NCI-H2081 (cell line): Measurements from ENCODE around the gene LRRC8B.

ENCODE experiments used
- DNase-seq, 2 experiments: peaks; one replicate each; lab custom pipeline; 2025; lab: John Stamatoyannopoulos, UW

Gene LRRC8B

GRCh38 chr1:89633800-89634625, 109.4 kb downstream of the LRRC8B start:
- peak in 1 of 2 experiments; percentile 5 for DNase-seq

- no peak for DNase-seq
Measured at GRCh38 chr1:89635825-89636815, 111.5 kb downstream of the LRRC8B start.

- no peak for DNase-seq
Measured at GRCh38 chr1:89637496-89637895, 112.9 kb downstream of the LRRC8B start.

GRCh38 chr1:89640440-89640839, 115.8 kb downstream of the LRRC8B start:
- no peak for DNase-seq

- no peak for DNase-seq
Measured at GRCh38 chr1:89641781-89642180, 117.2 kb downstream of the LRRC8B start.

- no peak for DNase-seq
Measured at GRCh38 chr1:89643577-89643976, 118.9 kb downstream of the LRRC8B start.

- DNase-seq, result no peak
Measured at GRCh38 chr1:89644119-89644814, 119.6 kb downstream of the LRRC8B start.

GRCh38 chr1:89646259-89646658, 121.6 kb downstream of the LRRC8B start:
- DNase-seq, result no peak
